PC-9 (cell line): ENCODE measurements around the gene SEC24D.

Experiments
- EZH2 ChIP-seq: fragments of 200-600 bp; sonication (generic); IDR thresholded peaks from 2 replicates; pipeline ENCODE4 v1.8.0; 2017; ENCODE audit warnings: antibody characterized with exemption, low read depth
- TF ChIP-seq, protein P1 (sequence below): fragments of 200-600 bp; sonication (generic); conservative IDR thresholded peaks from 2 replicates; pipeline ENCODE4 v1.6.1; 2017; ENCODE audit warnings: mixed run types, antibody characterized with exemption, mild to moderate bottlenecking, moderate library complexity

DNA sequence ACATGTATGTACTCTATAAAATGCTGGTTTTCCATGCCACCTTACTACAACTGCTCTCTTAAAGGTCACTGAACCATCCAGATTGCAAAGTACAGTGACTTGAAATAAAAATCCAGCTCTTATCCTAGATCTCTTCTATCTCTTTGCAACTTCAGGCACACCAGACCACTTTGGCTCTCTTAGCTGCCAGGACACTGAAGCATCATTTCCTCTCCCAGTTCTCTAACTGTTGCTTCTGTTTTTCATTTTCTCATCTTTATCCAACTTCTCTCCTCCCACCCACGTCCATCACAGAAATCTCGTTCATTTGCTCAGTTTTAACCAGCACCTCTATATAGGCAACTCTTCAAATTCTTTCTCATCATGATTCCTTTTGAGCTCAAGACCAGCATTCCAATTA lies 76.4 kb downstream of the SEC24D start:
- TF ChIP-seq, protein P1, sequence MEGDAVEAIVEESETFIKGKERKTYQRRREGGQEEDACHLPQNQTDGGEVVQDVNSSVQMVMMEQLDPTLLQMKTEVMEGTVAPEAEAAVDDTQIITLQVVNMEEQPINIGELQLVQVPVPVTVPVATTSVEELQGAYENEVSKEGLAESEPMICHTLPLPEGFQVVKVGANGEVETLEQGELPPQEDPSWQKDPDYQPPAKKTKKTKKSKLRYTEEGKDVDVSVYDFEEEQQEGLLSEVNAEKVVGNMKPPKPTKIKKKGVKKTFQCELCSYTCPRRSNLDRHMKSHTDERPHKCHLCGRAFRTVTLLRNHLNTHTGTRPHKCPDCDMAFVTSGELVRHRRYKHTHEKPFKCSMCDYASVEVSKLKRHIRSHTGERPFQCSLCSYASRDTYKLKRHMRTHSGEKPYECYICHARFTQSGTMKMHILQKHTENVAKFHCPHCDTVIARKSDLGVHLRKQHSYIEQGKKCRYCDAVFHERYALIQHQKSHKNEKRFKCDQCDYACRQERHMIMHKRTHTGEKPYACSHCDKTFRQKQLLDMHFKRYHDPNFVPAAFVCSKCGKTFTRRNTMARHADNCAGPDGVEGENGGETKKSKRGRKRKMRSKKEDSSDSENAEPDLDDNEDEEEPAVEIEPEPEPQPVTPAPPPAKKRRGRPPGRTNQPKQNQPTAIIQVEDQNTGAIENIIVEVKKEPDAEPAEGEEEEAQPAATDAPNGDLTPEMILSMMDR, result no peak
- TF ChIP-seq EZH2, result no peak
